ENCODE results near the gene LLGL2. TPM values are rescaled to one million over a fixed set of nuclear protein-coding genes. Genes with fewer than 3 reads are reported as not detected.
"Not testable (repeated sequence)": the region's sequence is repeated elsewhere in the genome, so short reads cannot be mapped to it uniquely, and the experiment has no call there.

The LLGL2 gene
- total RNA-seq, 1 donor from 2014 or later: 44.9 TPM

DNA sequence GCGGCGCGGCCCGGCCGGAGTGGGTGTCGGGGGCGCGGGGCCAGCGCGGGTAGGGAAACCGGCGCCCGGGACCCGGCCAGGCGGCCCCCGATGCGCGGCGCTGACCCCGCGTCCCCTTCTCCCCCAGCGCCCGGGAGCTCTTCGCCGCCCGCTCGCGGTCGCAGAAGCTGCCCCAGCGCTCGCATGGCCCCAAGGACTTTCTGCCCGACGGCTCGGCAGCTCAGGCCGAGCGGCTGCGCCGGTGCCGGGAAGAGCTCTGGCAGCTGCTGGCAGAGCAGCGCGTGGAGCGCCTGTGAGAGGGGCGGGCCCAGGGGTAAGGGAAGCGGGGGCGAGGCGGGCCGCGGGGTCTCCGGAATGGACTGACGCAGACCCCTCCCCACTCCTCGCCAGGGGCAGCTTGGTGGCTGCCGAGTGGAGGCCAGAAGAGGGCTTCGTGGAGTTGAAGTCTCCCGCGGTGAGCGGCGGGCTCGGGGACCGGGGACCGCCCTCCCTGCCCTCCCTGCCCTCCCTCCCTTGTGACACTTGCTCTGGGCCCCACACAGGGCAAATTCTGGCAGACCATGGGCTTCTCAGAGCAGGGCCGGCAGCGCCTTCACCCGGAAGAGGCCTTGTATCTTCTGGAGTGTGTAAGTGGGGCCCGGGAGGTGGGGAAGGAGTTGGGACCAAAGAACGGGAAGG, 8.7 kb upstream of the LLGL2 start:
- H3K36me3 ChIP-seq: peaks cover 0 to 10% of the 10 kb centered on the region in 2 donors
- peak overlapping the region; percentile 82 to 97 for H3K4me3 ChIP-seq
- TF ChIP-seq, protein P1, sequence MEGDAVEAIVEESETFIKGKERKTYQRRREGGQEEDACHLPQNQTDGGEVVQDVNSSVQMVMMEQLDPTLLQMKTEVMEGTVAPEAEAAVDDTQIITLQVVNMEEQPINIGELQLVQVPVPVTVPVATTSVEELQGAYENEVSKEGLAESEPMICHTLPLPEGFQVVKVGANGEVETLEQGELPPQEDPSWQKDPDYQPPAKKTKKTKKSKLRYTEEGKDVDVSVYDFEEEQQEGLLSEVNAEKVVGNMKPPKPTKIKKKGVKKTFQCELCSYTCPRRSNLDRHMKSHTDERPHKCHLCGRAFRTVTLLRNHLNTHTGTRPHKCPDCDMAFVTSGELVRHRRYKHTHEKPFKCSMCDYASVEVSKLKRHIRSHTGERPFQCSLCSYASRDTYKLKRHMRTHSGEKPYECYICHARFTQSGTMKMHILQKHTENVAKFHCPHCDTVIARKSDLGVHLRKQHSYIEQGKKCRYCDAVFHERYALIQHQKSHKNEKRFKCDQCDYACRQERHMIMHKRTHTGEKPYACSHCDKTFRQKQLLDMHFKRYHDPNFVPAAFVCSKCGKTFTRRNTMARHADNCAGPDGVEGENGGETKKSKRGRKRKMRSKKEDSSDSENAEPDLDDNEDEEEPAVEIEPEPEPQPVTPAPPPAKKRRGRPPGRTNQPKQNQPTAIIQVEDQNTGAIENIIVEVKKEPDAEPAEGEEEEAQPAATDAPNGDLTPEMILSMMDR (IDR thresholded peaks at IDR 0.05): no peak
- TF ChIP-seq POLR2A (IDR thresholded peaks at IDR 0.05) (no peak), POLR2AphosphoS5 (IDR thresholded peaks at IDR 0.05; ENCODE audit: insufficient read depth in 1 of 2, low read depth in 1 of 2) (no peak)
- no peak for DNase-seq (ENCODE audit: extremely low spot score in 2 of 2)
- no peaks in the 10 kb centered on the region for H3K27me3 ChIP-seq
- no peaks in the 10 kb centered on the region for H3K9me3 ChIP-seq
- peak overlapping the region; percentile 62 for H3K27ac ChIP-seq
- intact Hi-C loops (cut with DNase I): loop anchor here (5.0 kb wide), 1 partner anchor 89 kb away; no protein-coding TSS in a partner anchor
- peaks cover 47% of the 10 kb centered on the region for H3K4me1 ChIP-seq

DNA sequence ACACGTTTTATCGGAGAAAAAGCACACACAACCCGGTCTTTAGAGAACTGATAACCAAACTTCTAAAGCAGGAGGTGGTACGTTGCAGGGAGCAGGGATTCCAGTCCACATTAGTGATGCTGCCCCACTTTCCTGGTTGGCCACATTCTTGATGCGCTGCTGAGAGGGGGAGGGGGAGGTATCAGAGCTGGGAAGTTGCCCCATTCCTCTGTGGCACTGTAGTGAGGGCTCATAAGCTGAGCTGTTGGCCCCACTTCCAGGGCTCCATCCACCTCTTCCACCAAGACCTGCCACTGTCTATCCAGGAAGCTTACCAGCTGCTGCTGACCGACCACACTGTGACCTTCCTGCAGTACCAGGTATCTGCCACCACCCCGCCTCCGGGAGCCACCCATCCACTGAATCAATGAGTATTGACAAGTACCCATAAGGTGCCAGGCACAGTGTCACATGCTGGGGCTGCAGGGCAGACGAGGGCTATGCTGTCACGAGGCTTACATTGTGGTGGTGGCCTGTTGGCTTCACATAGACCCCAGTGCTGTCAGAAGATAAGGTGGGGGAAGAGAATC, 8.1 kb upstream of the LLGL2 start:
- no peak for TF ChIP-seq POLR2A (IDR thresholded peaks at IDR 0.05)
- TF ChIP-seq POLR2AphosphoS5 (IDR thresholded peaks at IDR 0.05; ENCODE audit: insufficient read depth in 1 of 2, low read depth in 1 of 2): no peak
- TF ChIP-seq, protein P1 (IDR thresholded peaks at IDR 0.05): no peak
- Histone ChIP-seq H3K27me3 (no peaks in the 10 kb centered on the region), H3K27ac (no peak overlapping the region), H3K4me3 (peak overlapping the region; percentile 82 to 97), H3K9me3 (no peaks in the 10 kb centered on the region), H3K4me1 (peaks cover 41% of the 10 kb centered on the region), H3K36me3 (peaks cover 0 to 10% of the 10 kb centered on the region in 2 donors)
- intact Hi-C loops (cut with DNase I): loop anchor here (5.0 kb wide), 1 partner anchor 90 kb away; no protein-coding TSS in a partner anchor
- DNase-seq (ENCODE audit: extremely low spot score in 2 of 2): no peak

DNA sequence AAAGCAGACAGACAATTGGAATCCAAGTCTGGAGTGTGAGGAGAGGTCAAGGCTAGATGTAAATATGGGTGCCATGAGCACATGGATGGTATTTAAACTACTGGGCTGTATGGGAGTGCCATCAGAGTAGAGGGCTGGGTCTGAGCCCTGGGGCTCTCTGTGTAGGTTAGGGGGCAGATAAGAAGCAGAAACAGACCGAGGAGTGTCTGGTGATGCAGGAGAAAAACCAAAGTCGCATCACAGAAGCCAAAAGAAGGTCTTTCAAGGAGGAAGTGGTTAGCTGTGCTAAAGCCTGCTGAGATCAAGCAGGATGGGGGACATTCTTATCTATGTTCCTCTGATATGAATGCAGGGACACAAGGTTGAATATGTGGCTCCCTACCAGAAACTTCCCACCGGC, 7.3 kb upstream of the LLGL2 start:
- TF ChIP-seq POLR2A (IDR thresholded peaks at IDR 0.05) (no peak), POLR2AphosphoS5 (IDR thresholded peaks at IDR 0.05; ENCODE audit: insufficient read depth in 1 of 2, low read depth in 1 of 2) (no peak)
- TF ChIP-seq, protein P1 (IDR thresholded peaks at IDR 0.05): no peak
- Histone ChIP-seq H3K27me3 (no peaks in the 10 kb centered on the region), H3K36me3 (peaks cover 0 to 10% of the 10 kb centered on the region in 2 donors), H3K4me3 (no peak overlapping the region), H3K27ac (no peak overlapping the region), H3K4me1 (peaks cover 33% of the 10 kb centered on the region), H3K9me3 (no peaks in the 10 kb centered on the region)
- no peak for DNase-seq (ENCODE audit: extremely low spot score in 2 of 2)
- intact Hi-C loops (cut with DNase I): loop anchor here (5.0 kb wide), 1 partner anchor 91 kb away; no protein-coding TSS in a partner anchor

DNA sequence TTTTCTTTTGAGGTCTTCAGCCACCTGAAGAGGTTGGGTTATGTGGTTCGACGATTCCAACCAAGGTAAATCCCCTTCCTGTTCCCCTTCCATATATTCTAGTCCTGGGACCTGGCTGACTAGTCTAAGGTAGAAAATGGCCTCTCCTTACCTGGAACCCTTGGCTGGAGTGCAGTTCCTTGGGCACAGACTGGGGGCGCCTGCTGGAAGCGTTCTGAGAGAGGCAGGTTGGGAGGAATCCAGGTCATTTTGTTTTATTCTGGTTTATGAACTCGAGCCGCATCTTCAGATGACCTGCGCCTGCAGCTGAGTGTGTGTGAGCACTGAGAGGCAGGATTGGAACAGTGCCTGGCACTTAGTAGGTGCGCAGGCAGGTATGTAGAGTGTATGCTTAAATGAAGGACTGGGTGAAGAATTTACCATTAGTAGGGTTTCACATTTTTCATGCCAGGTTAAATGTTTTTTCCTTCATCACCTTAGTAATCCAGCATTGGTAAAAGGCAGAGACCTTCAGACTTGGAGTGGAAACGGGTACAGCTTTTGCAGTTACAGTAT, 6.4 kb upstream of the LLGL2 start:
- no peaks in the 10 kb centered on the region for H3K9me3 ChIP-seq
- peaks cover 0 to 10% of the 10 kb centered on the region in 2 donors for H3K36me3 ChIP-seq
- intact Hi-C loops (cut with DNase I): loop anchor here (5.0 kb wide), 1 partner anchor 92 kb away; no protein-coding TSS in a partner anchor
- H3K4me3 ChIP-seq: no peak overlapping the region
- TF ChIP-seq POLR2AphosphoS5 (IDR thresholded peaks at IDR 0.05; ENCODE audit: insufficient read depth in 1 of 2, low read depth in 1 of 2): no peak
- TF ChIP-seq, protein P1 (IDR thresholded peaks at IDR 0.05): no peak
- no peak for TF ChIP-seq POLR2A (IDR thresholded peaks at IDR 0.05)
- no peak overlapping the region for H3K27ac ChIP-seq
- H3K4me1 ChIP-seq: peaks cover 28% of the 10 kb centered on the region
- no peak for DNase-seq (ENCODE audit: extremely low spot score in 2 of 2)
- no peaks in the 10 kb centered on the region for H3K27me3 ChIP-seq

DNA sequence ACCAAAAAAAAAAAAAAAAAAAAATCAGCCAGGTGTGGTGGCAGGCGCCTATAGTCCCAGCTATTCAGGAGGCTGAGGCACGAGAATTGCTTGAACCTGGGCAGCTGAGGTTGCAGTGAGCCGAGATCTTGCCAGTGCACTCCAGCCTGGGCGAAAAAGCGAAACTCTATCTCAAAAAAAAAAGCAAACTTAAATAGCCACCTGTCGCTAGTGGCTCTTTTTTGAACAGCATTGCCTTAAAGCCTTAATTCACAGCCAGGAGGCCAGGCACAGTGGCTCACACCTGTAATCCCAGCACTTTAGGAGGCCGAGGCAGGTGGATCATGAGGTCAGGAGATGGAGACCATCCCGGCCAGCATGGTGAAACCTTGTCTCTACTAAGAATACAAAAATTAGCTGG, 5.1 kb upstream of the LLGL2 start:
- H3K27ac ChIP-seq; H3K27me3 ChIP-seq; DNase-seq (ENCODE audit: extremely low spot score in 2 of 2); H3K4me3 ChIP-seq; H3K9me3 ChIP-seq: not testable (repeated sequence)
- peaks cover 0 to 10% of the 10 kb centered on the region in 2 donors for H3K36me3 ChIP-seq
- peaks cover 32% of the 10 kb centered on the region for H3K4me1 ChIP-seq
- intact Hi-C loops (cut with DNase I): loop anchor here (5.0 kb wide), 1 partner anchor 67 kb away; the partner anchor contains the start of gene MYO15B

Data from vagina (tissue), 2 donors.